Uterus (tissue), 2 donors: ENCODE results near the gene SPDYE2B.
"Not testable (repeated sequence)": the region's sequence is repeated elsewhere in the genome, so short reads cannot be mapped to it uniquely, and the experiment has no call there.

ENCODE experiments used
- CTCF ChIP-seq, 4 experiments: fragments of 200-600 bp in 2 of 4; fragments of 450-650 bp in 2 of 4; sonication (generic) in 2 of 4; IDR thresholded peaks; one replicate each; pipeline ENCODE4 v1.5.1; 2016 to 2019; ENCODE audit warnings: antibody characterized with exemption in 4 of 4, mild to moderate bottlenecking in 2 of 4, moderate library complexity in 1 of 4
- POLR2A ChIP-seq, 2 donors: fragments of 450-650 bp; IDR thresholded peaks; one replicate each; pipeline ENCODE4 v1.6.1; 2016; ENCODE audit warnings: antibody characterized with exemption in 2 of 2, mild to moderate bottlenecking in 1 of 2, moderate library complexity in 1 of 2

- TF ChIP-seq POLR2A, CTCF (IDR thresholded peaks at IDR 0.05): not testable (repeated sequence)
These were observed 14.8 kb upstream of the SPDYE2B start for GRCh38 chr7:102635354-102635753.
